HG02610 (cell line): Measurements from ENCODE around the gene NRXN3.

Experiments used
- ATAC-seq: cut with Tn5 transposase; IDR thresholded peaks from one replicate; pipeline ENCODE4 v1.9.1; 2021; ENCODE audit warnings: mild to moderate bottlenecking, moderate library complexity; ENCODE audit not compliant: unreplicated experiment

NRXN3 gene

GRCh38 chr14:78319406-78319805, 149.2 kb downstream of the NRXN3 start:
- no peak for ATAC-seq

- ATAC-seq, result no peak
These were observed 149.9 kb downstream of the NRXN3 start for GRCh38 chr14:78319887-78320635.

- no peak for ATAC-seq
These were observed 154.2 kb downstream of the NRXN3 start for GRCh38 chr14:78324353-78324752.

GRCh38 chr14:78325911-78326310, 155.7 kb downstream of the NRXN3 start:
- ATAC-seq, result no peak

- ATAC-seq, result no peak
These were observed 157.5 kb downstream of the NRXN3 start for GRCh38 chr14:78327426-78328221.

GRCh38 chr14:78329371-78329770, 159.2 kb downstream of the NRXN3 start:
- no peak for ATAC-seq

GRCh38 chr14:78335531-78335930, 165.4 kb downstream of the NRXN3 start:
- no peak for ATAC-seq

- ATAC-seq, result no peak
These were observed 170.1 kb downstream of the NRXN3 start for GRCh38 chr14:78340250-78340649.

- no peak for ATAC-seq
These were observed 171.7 kb downstream of the NRXN3 start for GRCh38 chr14:78341827-78342389.

- no peak for ATAC-seq
These were observed 172.7 kb downstream of the NRXN3 start for GRCh38 chr14:78342879-78343278.

- ATAC-seq, result no peak
These were observed 174.1 kb downstream of the NRXN3 start for GRCh38 chr14:78344290-78344689.

- no peak for ATAC-seq
These were observed 175.1 kb downstream of the NRXN3 start for GRCh38 chr14:78345131-78345744.

- no peak for ATAC-seq
These were observed 176.6 kb downstream of the NRXN3 start for GRCh38 chr14:78346747-78347146.

GRCh38 chr14:78355109-78355508, 184.9 kb downstream of the NRXN3 start:
- no peak for ATAC-seq

GRCh38 chr14:78356391-78356790, 186.2 kb downstream of the NRXN3 start:
- ATAC-seq, result no peak

GRCh38 chr14:78358591-78358990, 188.4 kb downstream of the NRXN3 start:
- ATAC-seq, result no peak

GRCh38 chr14:78359581-78359980, 189.4 kb downstream of the NRXN3 start:
- no peak for ATAC-seq

- ATAC-seq, result no peak
These were observed 192.8 kb downstream of the NRXN3 start for GRCh38 chr14:78363008-78363407.

GRCh38 chr14:78367355-78367754, 197.2 kb downstream of the NRXN3 start:
- no peak for ATAC-seq

- ATAC-seq, result no peak
These were observed 212.9 kb downstream of the NRXN3 start for GRCh38 chr14:78383060-78383459.

GRCh38 chr14:78398216-78398615, 228.0 kb downstream of the NRXN3 start:
- peak; percentile 66 for ATAC-seq
